ENCODE data around the gene VAV1.
"Not testable (repeated sequence)": the region's sequence is repeated elsewhere in the genome, so short reads cannot be mapped to it uniquely, and the experiment has no call there.

Gene VAV1

GRCh38 chr19:6737284-6737872, 35.1 kb upstream of the VAV1 start, which contains the start of gene GPR108:
TSS of gene GPR108 (minus strand) at chr19:6737580. CDS start at chr19:6737576, 4 bp downstream.
- peak; percentile 84 for ATAC-seq

- peak; percentile 6 to 8 for ATAC-seq
Measured at GRCh38 chr19:6737873-6738786, 34.4 kb upstream of the VAV1 start.

GRCh38 chr19:6738787-6739389, 33.6 kb upstream of the VAV1 start:
- no peak for ATAC-seq

- no peak for ATAC-seq
Measured at GRCh38 chr19:6739390-6739882, 33.1 kb upstream of the VAV1 start, which contains the start of gene TRIP10. TSS of gene TRIP10 (plus strand) at chr19:6739680. CDS start at chr19:6739762, 82 bp downstream.

GRCh38 chr19:6739883-6740588, 32.5 kb upstream of the VAV1 start:
- ATAC-seq = no peak

- no peak for ATAC-seq
Measured at GRCh38 chr19:6740589-6741343, 31.7 kb upstream of the VAV1 start.

- ATAC-seq = no peak
Measured at GRCh38 chr19:6743066-6743465, 29.4 kb upstream of the VAV1 start.

- no peak for ATAC-seq
Measured at GRCh38 chr19:6743714-6744380, 28.7 kb upstream of the VAV1 start.

- ATAC-seq = no peak
Measured at GRCh38 chr19:6744381-6745301, 27.9 kb upstream of the VAV1 start.

- ATAC-seq = no peak
Measured at GRCh38 chr19:6745965-6746364, 26.5 kb upstream of the VAV1 start.

GRCh38 chr19:6748543-6748942, 24.0 kb upstream of the VAV1 start:
- not testable (repeated sequence) for ATAC-seq

- no peak for ATAC-seq
Measured at GRCh38 chr19:6750062-6750461, 22.4 kb upstream of the VAV1 start.

- no peak for ATAC-seq
Measured at GRCh38 chr19:6751189-6751588, 21.3 kb upstream of the VAV1 start.

GRCh38 chr19:6752256-6753177, 20.0 kb upstream of the VAV1 start:
- ATAC-seq = no peak

GRCh38 chr19:6753178-6754031, 19.1 kb upstream of the VAV1 start:
- peak; percentile 89 to 91 for ATAC-seq

GRCh38 chr19:6754136-6754535, 18.4 kb upstream of the VAV1 start:
- no peak for ATAC-seq

- no peak for ATAC-seq
Measured at GRCh38 chr19:6754653-6755463, 17.6 kb upstream of the VAV1 start.
